Mammary epithelial cell (primary cell): ENCODE measurements around the gene PIR.

ENCODE experiments used
- EZH2 ChIP-seq: IDR thresholded peaks from 2 replicates; pipeline ENCODE4 v1.6.1; 2012; ENCODE audit warnings: low read length, inconsistent platforms, borderline replicate concordance
- TF ChIP-seq, protein P1 (sequence below), 2 donors: IDR thresholded peaks in 1 of 2; conservative IDR thresholded peaks in 1 of 2; 2 replicates each; pipeline ENCODE4 v1.5.1; 2011 to 2012; ENCODE audit warnings: inconsistent platforms in 2 of 2, low read length in 2 of 2, mild to moderate bottlenecking in 2 of 2, control low read depth in 1 of 2, low read depth in 1 of 2; ENCODE audit not compliant: insufficient read depth in 1 of 2; ENCODE audit errors: extremely low read depth in 1 of 2

GRCh38 chrX:15413101-15413500 is 80.0 kb downstream of the PIR start:
- TF ChIP-seq, protein P1, sequence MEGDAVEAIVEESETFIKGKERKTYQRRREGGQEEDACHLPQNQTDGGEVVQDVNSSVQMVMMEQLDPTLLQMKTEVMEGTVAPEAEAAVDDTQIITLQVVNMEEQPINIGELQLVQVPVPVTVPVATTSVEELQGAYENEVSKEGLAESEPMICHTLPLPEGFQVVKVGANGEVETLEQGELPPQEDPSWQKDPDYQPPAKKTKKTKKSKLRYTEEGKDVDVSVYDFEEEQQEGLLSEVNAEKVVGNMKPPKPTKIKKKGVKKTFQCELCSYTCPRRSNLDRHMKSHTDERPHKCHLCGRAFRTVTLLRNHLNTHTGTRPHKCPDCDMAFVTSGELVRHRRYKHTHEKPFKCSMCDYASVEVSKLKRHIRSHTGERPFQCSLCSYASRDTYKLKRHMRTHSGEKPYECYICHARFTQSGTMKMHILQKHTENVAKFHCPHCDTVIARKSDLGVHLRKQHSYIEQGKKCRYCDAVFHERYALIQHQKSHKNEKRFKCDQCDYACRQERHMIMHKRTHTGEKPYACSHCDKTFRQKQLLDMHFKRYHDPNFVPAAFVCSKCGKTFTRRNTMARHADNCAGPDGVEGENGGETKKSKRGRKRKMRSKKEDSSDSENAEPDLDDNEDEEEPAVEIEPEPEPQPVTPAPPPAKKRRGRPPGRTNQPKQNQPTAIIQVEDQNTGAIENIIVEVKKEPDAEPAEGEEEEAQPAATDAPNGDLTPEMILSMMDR (conservative IDR thresholded peaks at IDR 0.05 in 1 of 2, IDR thresholded peaks at IDR 0.05 in 1 of 2; ENCODE audit: extremely low read depth in 1 of 2, insufficient read depth in 1 of 2, low read depth in 1 of 2, low read length in 2 of 2) = no peak
- no peak for TF ChIP-seq EZH2
